ENCODE measurements around the gene RNF175.

Gene RNF175

GRCh38 chr4:153763404-153763803 is 3.6 kb upstream of the RNF175 start:
- Histone ChIP-seq H3K9ac (ENCODE audit: low read depth, low read length, poor library complexity, severe bottlenecking) (no peak overlapping the region), H3K36me3 (ENCODE audit: insufficient read depth, low read length) (no peaks in the 10 kb centered on the region), H3K9me2 (replicated peaks; ENCODE audit: low read depth, low read length) (no peaks in the 10 kb centered on the region), H3F3A (ENCODE audit: low read depth) (no peaks in the 10 kb centered on the region), H3K4me2 (ENCODE audit: low read depth, low read length, poor library complexity, severe bottlenecking) (no peak overlapping the region), H4K20me1 (ENCODE audit: insufficient read depth, low read length, poor library complexity, severe bottlenecking) (no peaks in the 10 kb centered on the region), H3K4me1 (ENCODE audit: insufficient read depth, low read length, poor library complexity, severe bottlenecking) (no peaks in the 10 kb centered on the region), H3K9me3 (ENCODE audit: insufficient read depth, low read depth, low read length) (no peaks in the 10 kb centered on the region), H3K4me3 (ENCODE audit: low read length, poor library complexity, severe bottlenecking) (no peak overlapping the region), H3K79me2 (ENCODE audit: insufficient read depth, low read length) (no peaks in the 10 kb centered on the region), H2AFZ (ENCODE audit: low read length) (peak overlapping the region; percentile 64), H3K27me3 (ENCODE audit: insufficient read depth, low read length, poor library complexity, severe bottlenecking) (no peaks in the 10 kb centered on the region)
- TF ChIP-seq CTCF (conservative IDR thresholded peaks at IDR 0.05; ENCODE audit: low read length) (peak; percentile 66), EZH2phosphoT487 (IDR thresholded peaks at IDR 0.05; ENCODE audit: borderline replicate concordance) (no peak)

- H4K20me1 ChIP-seq (ENCODE audit: insufficient read depth, low read length, poor library complexity, severe bottlenecking), result no peaks in the 10 kb centered on the region
- H3K4me2 ChIP-seq (ENCODE audit: low read depth, low read length, poor library complexity, severe bottlenecking), result no peak overlapping the region
- no peaks in the 10 kb centered on the region for H3K79me2 ChIP-seq (ENCODE audit: insufficient read depth, low read length)
- no peaks in the 10 kb centered on the region for H3K36me3 ChIP-seq (ENCODE audit: insufficient read depth, low read length)
- TF ChIP-seq EZH2phosphoT487 (IDR thresholded peaks at IDR 0.05; ENCODE audit: borderline replicate concordance), result no peak
- no peak for TF ChIP-seq CTCF (conservative IDR thresholded peaks at IDR 0.05; ENCODE audit: low read length)
- no peaks in the 10 kb centered on the region for H3F3A ChIP-seq (ENCODE audit: low read depth)
- H2AFZ ChIP-seq (ENCODE audit: low read length), result no peak overlapping the region
- H3K4me1 ChIP-seq (ENCODE audit: insufficient read depth, low read length, poor library complexity, severe bottlenecking), result no peaks in the 10 kb centered on the region
- no peaks in the 10 kb centered on the region for H3K9me2 ChIP-seq (replicated peaks; ENCODE audit: low read depth, low read length)
- no peak overlapping the region for H3K9ac ChIP-seq (ENCODE audit: low read depth, low read length, poor library complexity, severe bottlenecking)
- no peaks in the 10 kb centered on the region for H3K27me3 ChIP-seq (ENCODE audit: insufficient read depth, low read length, poor library complexity, severe bottlenecking)
- H3K9me3 ChIP-seq (ENCODE audit: insufficient read depth, low read depth, low read length), result no peaks in the 10 kb centered on the region
- no peak overlapping the region for H3K4me3 ChIP-seq (ENCODE audit: low read length, poor library complexity, severe bottlenecking)
These were observed 977 bp downstream of the RNF175 start for GRCh38 chr4:153758688-153759406.

- no peak overlapping the region for H3K4me2 ChIP-seq (ENCODE audit: low read depth, low read length, poor library complexity, severe bottlenecking)
These were observed 1.7 kb downstream of the RNF175 start for GRCh38 chr4:153758136-153758535.

More at GRCh38 chr4:153758136-153758535, 1.7 kb downstream of the RNF175 start:
- Histone ChIP-seq H3K27me3 (ENCODE audit: insufficient read depth, low read length, poor library complexity, severe bottlenecking) (no peaks in the 10 kb centered on the region), H3F3A (ENCODE audit: low read depth) (no peaks in the 10 kb centered on the region), H4K20me1 (ENCODE audit: insufficient read depth, low read length, poor library complexity, severe bottlenecking) (no peaks in the 10 kb centered on the region), H3K4me1 (ENCODE audit: insufficient read depth, low read length, poor library complexity, severe bottlenecking) (no peaks in the 10 kb centered on the region), H3K9ac (ENCODE audit: low read depth, low read length, poor library complexity, severe bottlenecking) (no peak overlapping the region), H3K4me3 (ENCODE audit: low read length, poor library complexity, severe bottlenecking) (no peak overlapping the region), H3K9me3 (ENCODE audit: insufficient read depth, low read depth, low read length) (no peaks in the 10 kb centered on the region), H3K9me2 (replicated peaks; ENCODE audit: low read depth, low read length) (no peaks in the 10 kb centered on the region), H3K79me2 (ENCODE audit: insufficient read depth, low read length) (no peaks in the 10 kb centered on the region), H2AFZ (ENCODE audit: low read length) (no peak overlapping the region), H3K36me3 (ENCODE audit: insufficient read depth, low read length) (no peaks in the 10 kb centered on the region)
- TF ChIP-seq EZH2phosphoT487 (IDR thresholded peaks at IDR 0.05; ENCODE audit: borderline replicate concordance) (no peak), CTCF (conservative IDR thresholded peaks at IDR 0.05; ENCODE audit: low read length) (no peak)
